Left renal cortex interstitium (tissue), 4 donors: Measurements from ENCODE around the gene CAND1. TPM values are rescaled to one million over a fixed set of nuclear protein-coding genes. Genes with fewer than 3 reads are reported as not detected.

ENCODE experiments used
- DNase-seq, 4 donors: peaks; one replicate each; pipeline ENCODE4 v3.0.0-alpha.2; 2013; ENCODE audit warnings: low read depth in 4 of 4, low spot score in 2 of 4, missing footprints in 1 of 4
- polyA plus RNA-seq, 4 donors: library from polyadenylated mRNA; unstranded; fragments of 120-200 nt; gene quantifications; one replicate each; pipeline ENCODE4 v1.2.1, GENCODE V29; 2013; ENCODE audit not compliant: insufficient read length in 4 of 4

CAND1 gene
- polyA plus RNA-seq, 4 donors, result 172 to 209 (median 193) TPM

- no peak for DNase-seq
Observed at GRCh38 chr12:67279637-67280036, 10.5 kb downstream of the CAND1 start.

DNA sequence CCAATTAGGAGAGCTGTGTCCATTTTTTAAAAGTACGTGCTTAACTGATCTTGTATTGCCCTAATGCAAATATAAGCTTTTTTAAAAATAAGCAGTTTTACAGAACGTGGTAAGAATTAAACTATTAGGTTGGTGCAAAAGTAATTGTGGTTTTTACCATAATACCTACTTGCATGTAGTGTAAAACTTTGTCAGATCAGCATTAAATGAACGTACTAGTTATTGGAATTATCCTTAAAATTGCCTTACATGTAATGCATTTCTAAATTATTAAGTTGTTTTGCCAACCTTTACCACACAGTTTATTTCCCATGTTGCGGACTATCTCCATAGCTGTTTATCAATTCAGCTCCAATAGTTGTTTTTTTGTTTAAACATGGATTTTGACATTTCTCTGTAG, 10.9 kb downstream of the CAND1 start:
- DNase-seq, result no peak

- no peak for DNase-seq
Observed at GRCh38 chr12:67280572-67280971, 11.4 kb downstream of the CAND1 start.

- no peak for DNase-seq
Observed at GRCh38 chr12:67284561-67284960, 15.4 kb downstream of the CAND1 start.

- no peak for DNase-seq
Observed at GRCh38 chr12:67286257-67286656, 17.1 kb downstream of the CAND1 start.

DNA sequence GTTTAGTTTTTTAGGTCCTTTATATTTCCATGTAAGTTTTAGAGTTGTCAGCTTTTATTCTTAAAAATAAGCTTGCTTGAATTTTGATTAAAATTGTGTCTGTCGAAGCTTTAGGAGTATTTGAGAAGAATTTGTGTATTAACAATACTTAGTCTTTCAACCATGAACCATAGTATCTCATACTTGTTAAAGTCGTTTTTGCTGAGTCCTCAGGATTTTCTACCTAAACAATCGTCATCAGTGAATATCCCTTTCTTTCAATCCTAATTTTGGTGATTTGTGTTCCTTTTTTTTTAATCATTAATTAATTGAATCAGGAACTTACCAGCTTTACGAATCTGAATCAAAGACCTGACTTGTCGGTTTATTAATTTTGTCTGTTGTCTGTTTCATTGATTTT, 18.2 kb downstream of the CAND1 start:
- DNase-seq, result no peak

- DNase-seq, result no peak
Observed at GRCh38 chr12:67288561-67288960, 19.4 kb downstream of the CAND1 start.

- DNase-seq, result no peak
Observed at GRCh38 chr12:67290378-67290777, 21.2 kb downstream of the CAND1 start.

GRCh38 chr12:67299526-67299925, 30.4 kb downstream of the CAND1 start:
- no peak for DNase-seq

GRCh38 chr12:67299926-67300325, 30.8 kb downstream of the CAND1 start:
- DNase-seq, result no peak

DNA sequence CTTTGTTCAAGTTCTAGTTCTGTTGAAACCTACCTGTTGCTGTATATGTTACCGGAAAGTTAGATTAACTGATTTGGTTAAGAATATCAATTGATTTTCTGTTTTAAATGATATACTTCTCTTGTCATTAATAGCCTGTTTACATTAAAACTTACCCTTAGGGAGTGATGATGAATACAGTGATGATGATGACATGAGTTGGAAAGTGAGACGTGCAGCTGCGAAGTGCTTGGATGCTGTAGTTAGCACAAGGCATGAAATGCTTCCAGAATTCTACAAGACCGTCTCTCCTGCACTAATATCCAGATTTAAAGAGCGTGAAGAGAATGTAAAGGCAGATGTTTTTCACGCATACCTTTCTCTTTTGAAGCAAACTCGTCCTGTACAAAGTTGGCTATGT, 33.0 kb downstream of the CAND1 start:
- no peak for DNase-seq

DNA sequence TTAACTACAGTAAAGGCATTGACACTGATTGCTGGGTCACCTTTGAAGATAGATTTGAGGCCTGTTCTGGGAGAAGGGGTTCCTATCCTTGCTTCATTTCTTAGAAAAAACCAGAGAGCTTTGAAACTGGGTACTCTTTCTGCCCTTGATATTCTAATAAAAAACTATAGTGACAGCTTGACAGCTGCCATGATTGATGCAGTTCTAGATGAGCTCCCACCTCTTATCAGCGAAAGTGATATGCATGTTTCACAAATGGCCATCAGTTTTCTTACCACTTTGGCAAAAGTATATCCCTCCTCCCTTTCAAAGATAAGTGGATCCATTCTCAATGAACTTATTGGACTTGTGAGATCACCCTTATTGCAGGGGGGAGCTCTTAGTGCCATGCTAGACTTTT, 36.4 kb downstream of the CAND1 start:
- DNase-seq, result no peak

DNA sequence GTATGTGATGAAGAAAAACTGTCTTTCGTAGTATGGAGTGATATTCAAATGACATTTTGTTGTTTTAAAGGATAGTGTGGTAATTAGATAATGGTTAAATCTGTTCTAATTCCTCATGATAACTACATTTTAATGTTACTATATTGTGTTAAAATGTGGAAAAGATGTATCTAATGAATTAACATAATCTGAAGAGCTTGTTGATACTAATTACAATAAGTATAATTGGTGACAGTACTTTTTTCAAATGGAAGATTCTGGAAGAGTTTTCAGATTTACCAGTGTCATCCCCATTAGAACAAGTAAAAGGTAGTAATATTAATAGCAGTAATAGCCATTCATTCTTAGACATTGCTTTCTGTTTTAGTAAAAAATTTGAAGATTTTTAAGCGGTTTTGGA, 37.6 kb downstream of the CAND1 start:
- no peak for DNase-seq

DNA sequence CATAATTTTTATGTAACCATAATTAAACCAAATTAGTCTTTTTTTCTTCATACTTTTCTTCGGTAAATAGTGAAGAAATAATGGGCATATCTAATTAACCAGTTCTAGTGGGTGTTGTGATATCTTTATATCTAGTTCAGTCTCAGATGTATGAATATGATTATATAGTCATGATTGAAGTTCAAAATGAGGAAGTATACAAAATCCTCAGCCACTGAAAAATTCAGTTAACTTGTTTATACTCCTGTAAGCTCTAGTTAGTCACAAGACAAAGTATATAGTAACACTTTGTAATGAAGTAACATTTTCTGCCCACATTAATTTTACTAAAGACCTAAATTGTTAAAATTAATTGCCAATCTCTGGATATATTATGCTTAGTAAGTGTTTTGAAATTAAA, 46.5 kb downstream of the CAND1 start:
- DNase-seq, result no peak

DNA sequence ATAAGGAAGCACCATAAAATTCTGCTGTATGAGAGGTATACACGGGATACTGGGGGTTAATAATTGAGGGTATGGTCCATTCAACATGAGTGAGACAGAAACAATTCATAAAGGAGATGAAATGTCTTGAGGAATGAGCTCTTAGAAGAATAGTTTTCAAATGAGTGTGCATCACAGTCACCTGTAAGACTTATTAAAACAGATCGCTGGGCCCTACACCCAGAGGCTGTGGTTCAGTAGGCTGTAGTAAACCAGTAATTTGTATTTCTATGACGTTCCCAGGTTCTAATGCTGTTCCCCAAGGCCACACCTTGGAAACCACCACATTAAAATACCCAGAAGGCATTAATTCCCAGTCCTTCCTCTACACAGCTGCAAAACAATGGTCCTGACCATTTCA, 49.6 kb downstream of the CAND1 start:
- no peak for DNase-seq

DNA sequence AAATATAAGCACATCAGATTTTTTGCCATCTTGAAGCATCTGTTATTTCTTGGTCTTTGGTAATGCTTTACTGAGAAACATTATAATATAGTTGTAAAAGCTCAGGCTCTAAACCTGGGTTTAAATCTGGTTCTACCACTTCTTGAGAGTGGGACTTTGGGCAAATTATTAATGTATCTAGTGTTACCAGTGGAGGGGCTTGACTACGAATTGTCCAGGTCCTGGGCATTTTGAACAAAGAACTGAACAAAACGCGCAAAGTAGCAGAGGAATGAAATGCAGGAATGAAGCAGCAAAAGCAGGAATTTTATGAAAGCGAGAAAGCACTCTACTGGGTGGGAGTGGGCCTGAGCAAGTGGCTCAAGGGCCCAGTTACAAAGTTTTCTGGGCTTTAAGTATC, 50.8 kb downstream of the CAND1 start:
- no peak for DNase-seq

- no peak for DNase-seq
Observed at GRCh38 chr12:67320614-67321295, 51.6 kb downstream of the CAND1 start.

DNA sequence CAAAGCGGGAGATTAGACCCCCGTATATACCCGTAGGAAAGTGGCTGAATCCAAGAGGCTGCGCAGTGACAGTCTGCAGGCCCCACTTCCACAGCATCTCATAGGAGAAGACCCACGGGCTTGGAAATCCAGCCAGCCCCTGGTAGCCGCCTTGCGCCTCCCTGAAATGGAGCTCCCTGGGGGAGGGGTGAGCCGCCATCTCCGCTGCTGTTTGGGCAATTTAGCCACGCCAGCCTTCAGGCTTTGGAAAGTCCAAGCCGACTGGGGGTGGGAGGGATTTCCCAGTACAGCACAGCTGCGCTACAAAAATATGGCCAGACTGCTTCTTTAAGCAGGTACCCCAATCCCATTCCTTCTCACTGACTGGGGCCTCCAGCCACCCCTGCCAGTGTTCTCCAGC, 53.4 kb downstream of the CAND1 start:
- no peak for DNase-seq

GRCh38 chr12:67323007-67323406, 53.8 kb downstream of the CAND1 start:
- no peak for DNase-seq

GRCh38 chr12:67326637-67327036, 57.5 kb downstream of the CAND1 start:
- no peak for DNase-seq

- no peak for DNase-seq
Observed at GRCh38 chr12:67327466-67327865, 58.3 kb downstream of the CAND1 start.

- no peak for DNase-seq
Observed at GRCh38 chr12:67331123-67331522, 62.0 kb downstream of the CAND1 start.

DNA sequence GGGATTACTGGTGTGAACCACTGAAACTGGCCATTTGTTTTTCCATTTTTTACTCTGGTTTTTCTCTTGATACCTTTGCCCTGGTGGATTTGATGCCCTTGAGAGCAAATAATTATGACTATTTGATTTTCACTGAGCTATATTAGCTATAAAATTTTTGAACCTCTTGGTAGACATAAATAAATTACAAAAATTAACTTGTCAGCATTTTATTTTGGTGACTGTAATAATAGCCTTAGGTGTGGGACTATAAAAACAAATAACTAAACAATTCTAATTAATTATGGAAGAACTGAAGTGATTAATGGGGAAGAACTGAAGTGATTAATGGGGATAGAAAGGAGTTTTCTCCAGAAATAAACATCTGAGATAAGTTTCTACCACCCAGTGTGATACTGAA, 62.7 kb downstream of the CAND1 start:
- DNase-seq, result no peak
